Erythroblast (primary cell): ENCODE measurements around the gene UCP2.

Experiments used
- GATA1 ChIP-seq: IDR thresholded peaks from 2 replicates; pipeline ENCODE4 v1.6.1; 2011; ENCODE audit warnings: low read depth, mild to moderate bottlenecking, control low read depth, low read length, moderate library complexity
- POLR2A ChIP-seq: IDR thresholded peaks from 2 replicates; pipeline ENCODE4 v1.6.1; 2011; ENCODE audit warnings: mild to moderate bottlenecking, low read length

- no peak for TF ChIP-seq POLR2A
- no peak for TF ChIP-seq GATA1
Measured at GRCh38 chr11:74001822-74002286, 19.2 kb upstream of the UCP2 start.
